ENCODE results near the gene FGD2.

- no peak for TF ChIP-seq TOX (CRISPR knock-in tag; IDR thresholded peaks at IDR 0.05; ENCODE audit: borderline replicate concordance)
- no peak for TF ChIP-seq OSR1 (CRISPR knock-in tag; IDR thresholded peaks at IDR 0.05)
- TF ChIP-seq TCF4 (CRISPR knock-in tag; IDR thresholded peaks at IDR 0.05; ENCODE audit: borderline replicate concordance) = no peak
- no peak for TF ChIP-seq ZNF70 (CRISPR knock-in tag; IDR thresholded peaks at IDR 0.05)
- no peak for TF ChIP-seq BACH2 (CRISPR knock-in tag; IDR thresholded peaks at IDR 0.05; ENCODE audit: borderline replicate concordance)
- TF ChIP-seq PATZ1 (CRISPR knock-in tag; IDR thresholded peaks at IDR 0.05; ENCODE audit: borderline replicate concordance) = no peak
Observed at GRCh38 chr6:36980876-36981619, 24.4 kb upstream of the FGD2 start.
